Skeletal muscle cell (primary cell): ENCODE data around the gene PPP1CA.

Source experiments
- DNase-seq: peaks from one replicate; pipeline ENCODE4 v3.0.0-alpha.2; 2010; ENCODE audit warnings: low read depth
- H3K4me3 ChIP-seq: 2 replicates; pipeline ENCODE4 v1.5.1; 2011; ENCODE audit warnings: low read depth, mild to moderate bottlenecking, control low read depth, low read length, moderate library complexity

PPP1CA gene

DNA sequence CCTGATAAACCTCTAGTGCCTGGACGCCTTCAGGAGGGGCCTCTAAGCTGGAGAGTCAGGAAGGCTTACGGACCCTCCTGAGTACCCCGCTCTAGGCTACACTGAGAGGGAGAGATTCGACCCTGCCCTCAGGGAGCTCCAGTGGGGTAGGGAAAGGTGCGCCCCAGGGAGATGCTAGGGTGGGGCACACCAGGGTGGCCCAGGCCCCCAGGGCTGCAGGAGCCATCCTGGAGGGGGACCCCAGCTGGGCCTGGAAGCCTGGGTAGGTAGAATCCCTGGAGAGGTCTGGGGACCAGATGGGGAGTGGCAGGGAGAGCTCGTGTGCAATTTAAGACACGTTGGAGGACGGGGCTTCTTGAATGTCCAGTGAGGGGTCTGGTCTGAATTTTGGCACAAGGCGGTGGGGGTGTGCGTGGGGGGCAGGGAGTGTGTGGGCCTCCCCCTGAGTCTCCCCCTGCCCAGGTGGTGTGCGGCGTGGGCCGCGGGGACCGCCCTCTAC, 18.5 kb upstream of the PPP1CA start:
- no peak for DNase-seq
- H3K4me3 ChIP-seq: peak overlapping the region; percentile 42

DNA sequence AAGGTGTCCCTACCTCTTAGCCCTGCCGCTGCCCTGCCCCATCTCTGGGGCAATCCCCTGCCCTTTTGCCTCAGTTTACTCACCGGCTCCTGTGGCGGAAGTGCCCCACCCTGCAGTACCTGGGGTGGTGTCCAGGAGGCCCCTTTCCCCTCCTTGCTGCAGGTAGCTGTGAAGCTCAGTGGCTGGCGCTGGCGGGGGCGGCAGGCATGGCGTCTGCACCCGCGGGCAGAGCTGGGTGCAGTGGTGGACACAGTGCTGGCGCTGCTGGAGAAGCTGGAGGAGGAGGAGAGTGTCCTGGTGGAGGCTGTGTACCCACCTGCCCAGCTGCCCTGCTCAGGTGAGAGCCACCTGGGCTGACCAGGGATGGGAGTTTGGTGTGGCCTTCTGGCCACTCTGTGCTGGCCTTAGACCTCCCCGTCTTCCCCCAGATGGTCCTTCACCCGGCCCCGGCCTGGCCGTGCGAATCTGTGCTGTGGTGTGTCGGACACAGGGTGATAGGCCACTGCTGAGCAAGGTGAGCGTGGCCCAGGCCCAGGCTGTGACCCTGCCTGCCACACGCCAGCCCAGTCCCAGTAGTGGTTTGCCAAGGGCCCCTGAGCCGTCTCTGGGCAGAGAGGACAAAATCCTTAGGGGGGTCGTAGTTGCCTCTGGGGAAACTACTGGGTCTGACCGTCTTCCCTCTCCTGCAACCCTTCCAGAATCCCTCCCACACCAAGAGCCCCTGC, 17.8 kb upstream of the PPP1CA start:
- DNase-seq: no peak
- no peak overlapping the region for H3K4me3 ChIP-seq

DNA sequence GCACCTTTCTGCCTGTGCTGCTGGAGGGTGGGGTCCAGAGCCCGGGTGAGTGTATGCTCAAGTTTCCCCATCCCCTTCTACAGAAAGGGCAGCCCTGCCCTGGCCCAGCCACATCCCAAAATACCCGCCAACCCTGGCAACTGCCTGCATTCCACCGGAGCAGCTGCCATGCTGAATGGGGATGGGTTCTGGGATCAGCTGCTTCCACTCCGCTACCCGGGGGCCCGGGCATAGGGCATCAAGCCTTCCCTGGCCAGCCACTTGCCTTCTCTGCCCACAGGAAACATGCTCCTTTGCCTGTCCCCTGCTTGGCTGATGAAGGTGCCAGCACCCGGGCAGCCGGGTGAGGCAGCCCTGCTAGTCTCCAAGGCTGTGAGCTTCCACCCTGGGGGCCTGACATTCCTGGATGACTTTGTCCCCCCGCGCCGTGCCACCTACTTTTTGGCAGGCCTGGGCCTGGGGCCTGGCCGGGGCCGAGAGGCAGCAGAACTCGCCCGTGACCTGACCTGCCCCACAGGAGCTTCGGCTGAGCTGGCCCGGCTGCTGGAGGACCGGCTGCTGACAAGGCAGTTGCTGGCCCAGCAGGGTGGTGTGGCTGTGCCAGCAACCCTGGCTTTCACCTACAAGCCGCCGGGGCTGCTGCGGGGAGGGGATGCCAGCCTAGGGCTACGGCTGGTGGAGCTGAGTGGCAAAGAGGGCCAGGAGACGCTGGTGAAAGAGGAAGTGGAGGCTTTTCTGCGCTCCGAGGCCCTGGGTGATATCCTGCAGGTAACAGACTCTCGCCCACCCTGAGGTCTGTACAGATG, 17.0 kb upstream of the PPP1CA start:
- DNase-seq: no peak
- no peak overlapping the region for H3K4me3 ChIP-seq

DNA sequence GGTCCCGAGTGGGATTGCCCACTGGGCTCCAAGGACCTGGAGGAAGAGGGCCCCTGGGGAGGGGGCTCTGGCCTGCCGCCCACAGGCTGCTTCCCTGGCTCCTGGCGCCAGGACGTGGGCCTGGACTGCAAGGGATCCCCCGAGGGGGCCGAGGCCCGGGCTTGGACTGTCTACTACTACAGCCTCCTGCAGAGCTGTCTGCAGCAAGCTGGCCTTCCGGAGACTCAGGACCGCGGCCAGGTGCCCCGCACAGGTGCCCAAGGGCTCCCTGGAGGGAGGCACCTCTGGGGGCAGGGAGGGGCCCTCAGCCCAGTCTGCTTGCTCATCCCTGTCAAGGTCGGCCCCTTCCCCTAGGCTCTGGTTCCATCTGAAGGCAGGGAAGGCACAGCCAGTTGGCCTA, 15.8 kb upstream of the PPP1CA start:
- DNase-seq: no peak
- no peak overlapping the region for H3K4me3 ChIP-seq

DNA sequence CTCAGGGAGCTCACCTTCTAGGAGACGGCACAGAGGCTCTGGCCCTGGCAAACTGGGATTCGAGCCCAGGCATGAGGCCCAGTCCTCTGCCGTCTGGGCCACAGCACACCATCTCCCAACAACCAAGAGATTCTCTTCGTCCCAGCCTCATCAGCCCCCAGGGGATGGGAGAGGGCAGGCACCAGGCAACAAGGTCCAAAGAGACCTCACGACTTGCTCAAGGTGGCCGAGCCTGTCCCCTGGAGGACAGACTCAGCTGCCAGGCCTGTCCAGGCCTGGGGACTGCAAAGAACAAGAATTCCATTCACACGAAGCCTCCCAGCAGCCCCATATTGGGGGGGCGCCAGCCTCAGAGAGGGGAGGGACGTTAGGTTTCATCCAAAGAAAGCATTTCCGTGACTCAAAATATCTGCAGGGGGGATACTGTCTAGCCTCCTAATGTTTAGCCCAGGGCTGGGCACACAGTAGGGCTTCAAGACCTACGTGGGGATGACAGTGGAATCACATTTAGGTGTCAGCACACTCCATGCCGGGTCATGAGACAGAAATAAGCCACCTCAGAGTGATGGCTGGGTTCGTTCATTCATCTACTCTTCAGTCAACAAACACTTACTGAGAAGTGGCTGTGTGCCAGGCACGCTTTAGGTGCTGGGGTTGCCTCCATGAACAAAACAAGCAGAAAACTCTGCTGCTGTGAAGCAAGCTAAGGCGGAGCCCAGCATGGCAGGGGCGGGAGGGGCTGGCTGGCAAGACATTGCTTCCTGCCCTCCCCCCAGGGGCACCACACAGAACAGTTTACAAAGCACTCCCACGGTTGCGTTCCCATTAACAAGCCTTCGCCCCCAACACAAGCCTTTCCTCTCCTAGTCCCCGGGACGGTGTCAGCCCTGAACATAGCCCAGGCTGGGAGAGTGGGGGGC, 15.0 kb upstream of the PPP1CA start:
- no peak for DNase-seq
- H3K4me3 ChIP-seq: no peak overlapping the region

DNA sequence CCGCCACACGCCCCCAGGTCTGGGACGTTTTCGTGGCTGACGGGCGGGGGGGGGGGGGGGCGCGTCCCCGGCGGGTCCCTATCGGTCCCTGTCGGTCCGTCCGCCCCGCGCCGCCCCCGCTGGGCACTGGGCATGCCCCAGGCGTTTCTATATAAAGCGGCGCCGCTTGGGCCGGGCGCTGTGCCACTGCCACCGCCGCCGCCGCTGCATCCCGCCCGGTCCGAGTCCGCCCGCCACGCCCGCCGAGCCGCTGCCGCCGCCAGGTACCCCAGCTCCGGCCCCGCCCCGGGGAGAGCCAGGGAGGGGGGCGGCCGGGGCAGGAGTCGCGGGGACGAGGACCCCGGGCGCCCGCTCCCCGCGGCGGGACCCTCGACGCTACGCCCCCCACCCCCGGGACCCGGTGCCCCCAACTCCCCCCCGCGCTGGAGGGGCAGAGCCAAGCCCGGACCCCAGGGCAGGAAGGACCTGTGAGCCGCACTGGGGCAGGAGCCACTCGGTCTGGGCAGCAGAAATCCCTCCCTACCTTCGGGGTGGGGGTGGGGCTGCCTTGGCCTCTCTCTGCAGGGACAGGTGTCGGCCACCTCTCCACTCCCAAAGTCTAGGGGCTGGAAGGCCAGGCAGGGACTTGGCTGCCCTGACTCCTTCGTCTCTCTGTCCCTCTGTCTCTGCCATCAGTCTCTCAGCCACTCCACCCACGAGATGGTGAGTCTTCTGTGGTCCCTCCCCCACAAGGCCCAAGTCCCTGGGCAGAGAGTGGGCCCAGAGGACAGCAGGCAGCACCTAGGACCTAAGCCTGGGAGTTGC, 14.0 kb upstream of the PPP1CA start, which contains the start of gene CARNS1:
CARNS1 (plus strand) TSS at position 178 of the 804 bp plus-strand sequence; CDS start at position 700, 522 bp downstream.
- H3K4me3 ChIP-seq: peak within 1 kb of the TSS; percentile 34
- DNase-seq: no peak

DNA sequence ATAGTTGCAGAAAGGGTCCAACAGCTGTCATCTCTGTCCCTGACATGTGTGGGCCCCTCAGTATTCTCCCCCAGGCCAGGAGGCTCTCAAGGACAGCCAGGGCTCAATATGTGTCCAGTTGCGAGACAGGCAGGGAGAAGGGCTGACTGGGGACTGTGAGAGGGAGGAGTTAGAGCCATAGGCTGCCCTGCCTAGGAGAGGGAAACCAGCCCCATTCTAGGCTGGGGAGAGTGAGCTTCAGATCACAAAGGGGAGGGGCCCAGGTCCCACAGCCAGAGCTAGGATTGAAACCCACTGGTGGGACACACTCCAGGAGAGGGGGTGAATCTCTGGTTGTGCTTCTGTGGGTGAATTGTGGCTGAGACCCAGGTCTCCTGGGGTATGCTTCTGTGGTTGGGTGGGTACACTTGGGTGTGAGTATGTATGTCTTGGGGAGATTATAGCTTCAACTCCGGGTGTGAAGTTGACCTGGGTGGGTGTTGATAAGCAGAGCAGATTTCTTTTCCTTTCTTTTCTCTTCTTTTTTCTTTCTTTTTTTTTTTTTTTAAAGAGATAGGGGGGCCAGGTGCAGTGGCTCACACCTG, 11.7 kb upstream of the PPP1CA start:
- no peak overlapping the region for H3K4me3 ChIP-seq
- DNase-seq: no peak

DNA sequence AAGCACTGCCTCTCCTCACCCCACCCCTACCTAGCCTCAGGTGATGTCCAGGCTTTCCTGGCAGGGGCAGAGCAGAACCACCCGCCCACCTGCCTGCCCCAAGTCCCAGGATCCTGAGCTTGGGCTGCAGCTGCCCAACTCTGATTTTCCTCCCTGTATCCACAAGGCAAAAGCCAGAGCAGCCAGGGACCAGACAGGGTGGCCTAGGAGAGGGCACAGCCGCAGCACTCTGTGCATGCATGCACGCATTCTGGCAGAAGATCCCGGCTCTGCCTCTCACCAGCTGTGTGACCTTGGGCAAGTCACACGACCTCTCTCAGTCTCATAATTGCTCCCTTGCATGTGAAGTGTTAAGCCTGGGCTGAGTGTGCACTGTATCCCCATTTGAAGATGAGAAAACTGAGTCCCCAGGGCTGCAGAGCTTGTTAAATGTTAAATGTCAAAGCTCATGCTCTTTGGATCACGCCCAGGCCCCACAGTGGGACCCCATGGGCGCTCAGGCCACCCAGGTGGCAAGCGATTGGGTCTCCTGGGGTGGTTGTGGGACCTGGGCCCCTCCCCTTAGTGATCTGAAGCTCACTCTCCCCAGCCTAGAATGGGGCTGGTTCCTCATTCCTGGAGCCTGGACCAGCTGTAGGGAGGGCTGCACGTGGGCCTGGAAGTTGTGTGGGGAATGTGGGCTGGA, 11.0 kb upstream of the PPP1CA start:
- no peak overlapping the region for H3K4me3 ChIP-seq
- DNase-seq: no peak

DNA sequence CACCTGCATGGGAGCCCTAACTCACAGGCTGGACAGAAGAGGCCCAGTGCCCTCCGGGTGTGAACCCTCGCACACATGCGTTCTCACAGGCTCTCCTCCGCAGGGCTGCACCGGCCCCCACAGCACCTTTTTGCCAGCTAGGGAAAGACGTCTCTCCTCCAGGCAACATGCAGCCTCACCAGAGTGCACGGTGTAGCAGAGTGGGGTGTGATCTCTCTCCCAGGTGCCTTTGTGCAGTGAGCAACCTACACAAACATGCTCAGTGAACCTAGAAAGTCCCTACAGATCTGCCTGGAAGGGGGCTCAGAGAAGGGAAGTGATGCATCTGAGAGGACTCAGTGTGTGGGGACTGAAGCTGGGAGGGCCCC, 10.1 kb upstream of the PPP1CA start:
- no peak overlapping the region for H3K4me3 ChIP-seq
- no peak for DNase-seq

DNA sequence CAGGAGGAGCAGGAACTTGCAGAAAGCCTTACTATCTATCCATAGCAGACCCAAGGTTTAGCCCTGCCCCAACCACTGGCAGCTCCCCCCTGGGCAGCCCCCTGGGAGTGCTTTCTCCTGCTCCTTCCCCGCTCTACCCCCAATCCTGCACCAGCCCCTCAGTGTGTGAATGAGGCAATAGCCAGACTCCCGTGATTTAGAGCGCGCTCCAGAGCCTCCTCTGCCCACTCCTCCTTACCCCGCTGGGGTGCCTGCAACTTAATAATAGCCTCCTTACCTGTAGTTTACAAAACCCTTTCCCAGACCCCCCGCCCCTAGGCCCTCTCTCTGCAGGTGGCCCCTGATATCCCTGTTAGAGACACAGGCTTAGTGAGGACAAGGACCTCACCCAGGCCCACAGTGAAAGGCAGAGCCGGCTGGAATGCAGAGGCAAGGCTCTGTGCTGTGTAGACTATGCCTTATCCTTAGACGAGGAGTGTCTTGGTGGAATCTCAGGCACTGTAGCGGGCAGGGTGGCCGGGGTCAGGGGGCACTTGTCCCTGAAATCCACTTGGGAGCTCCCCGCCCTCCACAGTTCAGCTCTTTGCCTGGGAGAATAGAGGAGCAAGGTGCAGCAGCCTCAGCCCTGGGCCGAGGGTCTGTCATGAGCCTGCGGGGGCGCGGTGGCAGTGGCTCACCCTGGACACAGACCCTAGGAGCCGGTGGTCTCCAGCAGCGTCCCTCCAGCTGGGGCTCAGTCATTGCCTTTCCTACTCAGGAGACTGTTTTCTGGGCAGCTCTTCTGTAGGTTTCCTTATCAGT, 9.5 kb upstream of the PPP1CA start:
- H3K4me3 ChIP-seq: no peak overlapping the region

DNA sequence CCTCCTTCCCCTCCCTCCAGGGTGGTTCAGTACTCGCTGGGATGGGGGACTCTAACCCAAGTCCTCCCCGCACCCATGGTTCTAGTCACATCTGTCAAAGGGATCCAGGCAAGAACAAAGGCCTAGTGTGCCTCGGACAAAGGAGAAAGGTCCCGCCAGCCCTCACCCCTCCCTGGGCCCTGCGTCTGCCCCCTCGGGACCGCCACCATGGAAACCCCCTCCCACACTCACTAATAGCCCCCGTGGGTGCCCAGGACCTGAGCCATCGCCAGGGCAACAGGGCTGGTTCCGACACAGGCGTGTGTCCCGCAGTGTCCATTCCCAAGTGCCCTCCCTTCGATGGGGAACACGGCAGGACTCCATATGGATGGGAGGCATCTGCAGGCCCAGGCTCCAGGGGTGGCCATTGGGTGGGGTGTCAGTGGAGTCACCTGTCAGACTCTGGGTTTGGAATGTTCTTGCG, 8.7 kb upstream of the PPP1CA start:
- H3K4me3 ChIP-seq: no peak overlapping the region
- DNase-seq: no peak

More for the DNA sequence above, 9.5 kb upstream of the PPP1CA start:
- DNase-seq: no peak

DNA sequence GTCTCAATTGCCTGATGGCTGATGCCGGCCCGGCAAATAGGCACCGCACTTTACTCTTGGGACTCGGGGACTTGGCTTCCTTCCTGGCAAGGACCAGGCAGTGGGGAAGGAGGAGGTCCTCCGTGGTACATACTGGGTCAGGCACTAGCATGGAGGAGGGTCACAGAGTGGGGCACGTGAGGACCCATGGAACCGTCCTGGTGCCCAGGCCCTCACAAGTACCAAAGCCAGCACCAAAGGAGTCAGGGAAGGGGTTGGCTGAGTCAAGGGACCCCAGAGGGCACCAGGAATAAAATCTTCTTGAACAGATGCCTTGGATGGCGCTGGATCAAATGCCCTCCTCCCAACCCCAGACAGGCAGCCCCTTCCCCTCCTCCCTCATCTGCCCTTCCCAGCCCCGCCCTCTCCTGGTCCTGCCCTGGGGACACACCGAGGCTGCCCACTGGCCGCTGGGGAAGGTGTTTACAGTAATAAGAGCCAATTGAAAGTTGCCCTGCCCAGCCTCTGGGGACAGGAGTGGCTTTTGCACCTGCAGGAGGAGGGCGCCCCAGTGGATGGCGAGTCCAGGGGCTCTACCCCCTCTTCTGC, 8.2 kb upstream of the PPP1CA start:
- H3K4me3 ChIP-seq: no peak overlapping the region

DNA sequence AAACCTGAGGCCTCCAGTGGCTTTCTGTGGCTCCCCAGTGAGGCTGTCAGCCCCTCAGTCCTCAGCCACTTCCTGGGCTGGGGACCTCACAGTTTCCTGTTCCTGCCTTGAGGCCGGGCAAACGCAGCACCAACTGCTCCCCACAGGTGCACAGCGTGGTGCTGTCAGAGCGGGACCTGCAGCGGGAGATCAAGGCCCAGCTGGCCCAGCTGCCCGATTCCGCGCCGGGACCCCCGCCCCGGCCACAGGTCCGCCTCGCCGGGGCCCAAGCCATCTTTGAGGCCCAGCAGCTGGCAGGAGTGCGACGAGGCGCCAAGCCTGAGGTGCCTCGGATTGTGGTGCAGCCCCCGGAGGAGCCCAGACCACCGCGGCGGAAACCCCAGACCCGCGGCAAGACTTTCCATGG, 7.6 kb upstream of the PPP1CA start:
- H3K4me3 ChIP-seq: no peak overlapping the region

More for the DNA sequence above, 8.2 kb upstream of the PPP1CA start:
- no peak for DNase-seq

DNA sequence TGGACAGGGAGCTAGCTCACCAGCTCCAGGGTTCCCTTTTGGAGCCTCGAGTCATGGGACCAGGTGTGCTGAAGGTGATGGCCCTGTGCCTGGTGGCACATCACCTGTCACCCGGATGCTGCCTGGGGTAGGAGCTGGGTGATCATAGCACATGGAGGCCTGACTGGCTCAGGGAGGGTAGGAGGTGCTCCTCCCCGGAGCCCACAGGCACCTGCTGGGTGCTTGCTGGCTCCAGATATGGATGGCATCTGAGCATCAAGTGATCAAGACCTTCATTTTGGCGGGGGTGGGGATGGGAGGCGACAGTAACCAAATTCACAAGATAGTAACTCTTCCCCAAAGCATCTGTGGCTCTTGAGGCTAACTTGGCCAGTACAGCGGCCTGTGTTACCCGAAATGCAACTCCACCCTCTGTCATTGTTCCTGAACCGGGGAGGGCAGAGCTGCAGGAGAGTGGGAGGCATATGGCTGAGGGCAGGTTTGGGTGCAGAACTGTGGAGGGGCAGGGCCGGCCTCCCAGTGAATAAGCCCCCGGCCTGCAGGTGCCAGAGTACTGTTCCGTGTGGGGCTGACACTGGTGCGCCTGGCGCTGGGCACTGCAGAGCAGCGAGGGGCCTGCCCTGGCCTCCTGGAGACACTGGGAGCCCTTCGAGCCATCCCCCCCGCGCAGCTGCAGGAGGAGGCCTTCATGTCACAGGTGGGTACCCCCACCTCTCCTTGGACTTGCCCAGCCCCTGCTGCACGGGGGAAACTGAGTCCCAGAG, 7.0 kb upstream of the PPP1CA start:
- no peak overlapping the region for H3K4me3 ChIP-seq

More for the DNA sequence above, 7.6 kb upstream of the PPP1CA start:
- no peak for DNase-seq

DNA sequence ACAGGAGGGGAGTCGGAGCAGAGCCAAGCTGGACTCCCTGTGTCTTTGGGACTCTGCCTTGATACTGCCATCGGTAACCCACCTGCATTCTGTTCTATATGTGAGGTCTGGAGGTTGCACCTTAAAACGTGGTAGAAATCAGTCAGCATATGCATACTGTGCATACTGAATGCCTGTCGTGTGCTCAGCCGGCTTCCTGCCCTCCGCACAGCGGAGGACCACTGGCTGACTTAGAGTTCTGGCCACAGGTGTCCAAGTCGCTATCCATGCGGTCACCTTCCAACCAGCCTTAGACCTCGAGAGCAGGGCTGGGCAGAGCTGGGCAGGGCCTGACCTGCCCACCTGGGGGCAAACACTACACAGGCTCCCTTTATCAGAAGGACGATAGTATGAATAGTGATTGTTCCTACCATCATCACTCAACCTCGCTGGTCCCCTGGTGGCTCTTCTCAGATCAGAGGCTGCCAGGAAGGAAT, 6.1 kb upstream of the PPP1CA start:
- H3K4me3 ChIP-seq: no peak overlapping the region
- no peak for DNase-seq

More for the DNA sequence above, 7.0 kb upstream of the PPP1CA start:
- no peak for DNase-seq
